ENCODE data around the gene GRID1.

GRCh38 chr10:85604136-85604725 lies 762.4 kb downstream of the GRID1 start:
- TF ChIP-seq EZH2 (IDR thresholded peaks at IDR 0.05) (no peak), POLR2AphosphoS5 (IDR thresholded peaks at IDR 0.05; ENCODE audit: borderline replicate concordance, low read depth, low read length) (no peak), FOXP2 (optimal IDR thresholded peaks at IDR 0.05; ENCODE audit: control extremely low read depth, extremely low read length, insufficient read depth) (no peak)
